A549 (cell line): ENCODE measurements around the gene TCHP. TPM values are rescaled to one million over a fixed set of nuclear protein-coding genes. Genes with fewer than 3 reads are reported as not detected.

Experiments used
- ATAC-seq, 2 experiments: fragments of 200-7000 bp in 1 of 2; fragments of >200 bp in 1 of 2; cut with Nextera tagmentation in 1 of 2; cut with Tn5 transposase in 1 of 2; 3 replicates each; pipeline versions ENCODE4 v1.8.0 to v1.9.1; 2018 to 2020; ENCODE audit warnings: mild to moderate bottlenecking in 1 of 2, moderate library complexity in 1 of 2
- CTCF ChIA-PET: fragments of 300-600 bp; sonication (Branson Sonifier 250); formaldehyde crosslinking; extraction: SDS; loops from one replicate; lab custom pipeline; 2021; ENCODE audit warnings: antibody characterized with exemption, inconsistent platforms; lab: Yijun Ruan, JAX
- POLR2A ChIA-PET: fragments of 350-600 bp; formaldehyde crosslinking; extraction: SDS; loops from one replicate; lab custom pipeline; 2021; ENCODE audit warnings: antibody characterized with exemption, inconsistent platforms; lab: Yijun Ruan, JAX
- DNase-seq, 2 experiments: peaks; one replicate each; pipeline versions ENCODE4 v3.0.0 to v3.0.0-alpha.2; 2011 to 2016; ENCODE audit warnings: low read depth in 1 of 2, low spot score in 1 of 2
- FAIRE-seq: peaks from 2 replicates; lab custom pipeline; 2011; peaks lifted over from hg19 to GRCh38; lab: Jason Lieb, UNC
- H3K27ac ChIP-seq, 2 experiments: fragments of >200 bp; sonication (Bioruptor Twin); formaldehyde crosslinking; 3 replicates each; pipeline ENCODE4 v1.5.1; 2016 to 2017
- H3K4me1 ChIP-seq: fragments of >200 bp; sonication (Bioruptor Twin); formaldehyde crosslinking; 3 replicates; pipeline ENCODE4 v1.6.1; 2016
- H3K4me2 ChIP-seq: fragments of >200 bp; sonication (Bioruptor Twin); formaldehyde crosslinking; 3 replicates; pipeline ENCODE4 v1.6.1; 2016
- H3K4me3 ChIP-seq: fragments of >200 bp; sonication (Bioruptor Twin); formaldehyde crosslinking; 3 replicates; pipeline ENCODE4 v1.5.1; 2016
- H3K9me3 ChIP-seq: fragments of >200 bp; sonication (Bioruptor Twin); formaldehyde crosslinking; 3 replicates; pipeline ENCODE4 v1.6.1; 2016
- CHD2 ChIP-seq: fragments of 150-350 bp; IDR thresholded peaks from 2 replicates; pipeline ENCODE4 v1.6.1; 2014; ENCODE audit warnings: low read length; ENCODE audit not compliant: partially characterized antibody
- CTCF ChIP-seq: fragments of >200 bp; sonication (Bioruptor Twin); formaldehyde crosslinking; IDR thresholded peaks from 3 replicates; pipeline ENCODE4 v1.5.1; 2016
- EHF ChIP-seq: fragments of 250-450 bp; sonication (Bioruptor Pico); IDR thresholded peaks from 2 replicates; pipeline ENCODE4 v1.5.0; 2020; ENCODE audit warnings: mild to moderate bottlenecking
- EP300 ChIP-seq, 2 experiments: fragments of >200 bp; sonication (Bioruptor Twin); formaldehyde crosslinking; IDR thresholded peaks; 2 replicates in 1 of 2; 3 replicates in 1 of 2; pipeline ENCODE4 v1.6.1; 2016 to 2017
- ESRRA ChIP-seq: fragments of 150-350 bp; IDR thresholded peaks from 2 replicates; pipeline ENCODE4 v1.6.1; 2014; ENCODE audit warnings: mild to moderate bottlenecking, low read length, borderline replicate concordance
- FOSB ChIP-seq: fragments of 250-450 bp; sonication (Bioruptor Pico); IDR thresholded peaks from 2 replicates; pipeline ENCODE4 v1.5.0; 2020; ENCODE audit warnings: mild to moderate bottlenecking, moderate library complexity
- FOSL2 ChIP-seq, 2 experiments: fragments of 450-650 bp in 1 of 2; fragments of >200 bp in 1 of 2; sonication (Bioruptor Twin) in 1 of 2; formaldehyde crosslinking; IDR thresholded peaks; 2 replicates each; pipeline versions ENCODE4 v1.5.0 to v1.6.1; 2016 to 2020; ENCODE audit warnings: mild to moderate bottlenecking in 1 of 2, moderate library complexity in 1 of 2
- FOXS1 ChIP-seq: fragments of 250-450 bp; sonication (Bioruptor Pico); IDR thresholded peaks from 2 replicates; pipeline ENCODE4 v1.5.0; 2020; ENCODE audit warnings: mild to moderate bottlenecking, moderate library complexity
- HDAC2 ChIP-seq: fragments of 200-600 bp; sonication (generic); IDR thresholded peaks from 2 replicates; pipeline ENCODE4 v1.6.1; 2016
- HOXA7 ChIP-seq: fragments of 250-450 bp; sonication (Bioruptor Pico); IDR thresholded peaks from 2 replicates; pipeline ENCODE4 v1.5.0; 2020; ENCODE audit warnings: mild to moderate bottlenecking, moderate library complexity
- HOXB5 ChIP-seq: fragments of 250-450 bp; sonication (Bioruptor Pico); IDR thresholded peaks from 2 replicates; pipeline ENCODE4 v1.5.0; 2020; ENCODE audit warnings: mild to moderate bottlenecking, moderate library complexity
- KDM1A ChIP-seq: fragments of 200-600 bp; sonication (generic); IDR thresholded peaks from 2 replicates; pipeline ENCODE4 v1.6.1; 2016; ENCODE audit warnings: low read depth, mild to moderate bottlenecking
- KDM5A ChIP-seq: fragments of 200-600 bp; sonication (generic); IDR thresholded peaks from 2 replicates; pipeline ENCODE4 v1.6.1; 2016; ENCODE audit warnings: antibody characterized with exemption, mild to moderate bottlenecking
- MAX ChIP-seq: IDR thresholded peaks from 2 replicates; pipeline ENCODE4 v1.6.1; 2012
- MAZ ChIP-seq: fragments of 150-350 bp; IDR thresholded peaks from 2 replicates; pipeline ENCODE4 v1.6.1; 2014; ENCODE audit warnings: antibody characterized with exemption, low read depth, low read length, borderline replicate concordance
- MYC ChIP-seq: IDR thresholded peaks from 2 replicates; pipeline ENCODE4 v1.6.1; 2012; ENCODE audit warnings: mild to moderate bottlenecking, inconsistent platforms, low read length, improper control_type of control experiment, borderline replicate concordance
- NPAS2 ChIP-seq: fragments of 250-450 bp; sonication (Bioruptor Pico); IDR thresholded peaks from 2 replicates; pipeline ENCODE4 v1.8.0; 2022; ENCODE audit warnings: mild to moderate bottlenecking, moderate library complexity, borderline replicate concordance
- NR3C1 ChIP-seq: fragments of >200 bp; sonication (Bioruptor Twin); formaldehyde crosslinking; IDR thresholded peaks from 3 replicates; pipeline ENCODE4 v1.6.1; 2017
- PBX3 ChIP-seq: IDR thresholded peaks from 2 replicates; pipeline ENCODE4 v1.6.1; 2012
- POLR2A ChIP-seq: IDR thresholded peaks from 2 replicates; pipeline ENCODE4 v1.6.1; 2012; ENCODE audit warnings: mild to moderate bottlenecking, low read length
- POLR2AphosphoS2 ChIP-seq: conservative IDR thresholded peaks from 2 replicates; pipeline ENCODE4 v1.6.1; 2012; ENCODE audit warnings: low read length, improper control_type of control experiment, inconsistent platforms
- RARB ChIP-seq: fragments of 250-450 bp; sonication (Bioruptor Pico); IDR thresholded peaks from 2 replicates; pipeline ENCODE4 v1.8.0; 2021; ENCODE audit warnings: mild to moderate bottlenecking, moderate library complexity
- RFX5 ChIP-seq: fragments of 450-650 bp; IDR thresholded peaks from 2 replicates; pipeline ENCODE4 v1.7.1; 2014; ENCODE audit warnings: antibody characterized with exemption, mild to moderate bottlenecking, moderate library complexity
- SMC3 ChIP-seq: fragments of >200 bp; sonication (Bioruptor Twin); formaldehyde crosslinking; IDR thresholded peaks from 3 replicates; pipeline ENCODE4 v1.6.1; 2018; ENCODE audit warnings: inconsistent platforms
- SREBF2 ChIP-seq: fragments of 450-650 bp; IDR thresholded peaks from 2 replicates; pipeline ENCODE4 v1.6.1; 2014; ENCODE audit warnings: mild to moderate bottlenecking, moderate library complexity
- ZFP36 ChIP-seq: fragments of 450-650 bp; IDR thresholded peaks from 2 replicates; pipeline ENCODE4 v1.6.1; 2014; ENCODE audit warnings: borderline replicate concordance; ENCODE audit not compliant: partially characterized antibody
- ZNF302 ChIP-seq: fragments of 250-450 bp; sonication (Bioruptor Pico); IDR thresholded peaks from 2 replicates; pipeline ENCODE4 v1.9.0; 2021; ENCODE audit warnings: inconsistent platforms, mild to moderate bottlenecking, moderate library complexity
- WGBS: methylation state at CpG from one replicate; pipeline ENCODE4 v1.1.6; 2017; ENCODE audit errors: missing lambda C conversion rate; 5-methylcytosine and 5-hydroxymethylcytosine counted together
- polyA plus RNA-seq, 4 experiments: library from polyadenylated mRNA; depleted of rRNA in 3 of 4; stranded (reverse); fragments of >200 nt; fragmentation: RNase III in 1 of 4; extraction: RNeasy Plus Mini Kit Qiagen cat#74134 plus additional on column Dnase treatment in 1 of 4; gene quantifications; 2 replicates in 3 of 4; 3 replicates in 1 of 4; pipeline ENCODE4 v1.2.3, GENCODE V29; 2011 to 2017
- TF ChIP-seq, protein P1 (sequence below): fragments of 150-350 bp; IDR thresholded peaks from 2 replicates; pipeline ENCODE4 v1.6.1; 2014; ENCODE audit warnings: low read depth, mild to moderate bottlenecking, low read length
- TF ChIP-seq, protein P2 (sequence below): fragments of 450-650 bp; IDR thresholded peaks from 2 replicates; pipeline ENCODE4 v1.6.1; 2014; ENCODE audit warnings: antibody characterized with exemption
- TF ChIP-seq, protein P3 (sequence below): fragments of >200 bp; sonication (Bioruptor Twin); formaldehyde crosslinking; IDR thresholded peaks from 3 replicates; pipeline ENCODE4 v1.6.1; 2016

TCHP gene
- polyA plus RNA-seq, 2 of the 4 experiments (the other 2 are of a cell fraction): 18.4 to 33.4 TPM

GRCh38 chr12:109905301-109905700, 5.2 kb downstream of the TCHP start (continued):
- TF ChIP-seq PBX3 (no peak), ZFP36 (no peak), MAZ (no peak)
- TF ChIP-seq, all 56 proteins: peak for 0

- FAIRE-seq (no peak), ATAC-seq (no peak), DNase-seq (no peak)
- H3K4me2 ChIP-seq: no peak overlapping the region
- no peaks in the 10 kb centered on the region for H3K9me3 ChIP-seq
- H3K4me1 ChIP-seq: no peaks in the 10 kb centered on the region
- CTCF ChIA-PET: interaction anchor here (0.6 to 2.3 kb wide), 11 partner anchors 9 to 865 kb away, joined by 3 to 8 read pairs (median 4); partner anchors contain the start of genes GLTP and TCHP
- POLR2A ChIA-PET: no interaction called here
- TF ChIP-seq ZNF302 (no peak), NPAS2 (CRISPR knock-in tag) (no peak), POLR2AphosphoS2 (no peak), RARB (CRISPR knock-in tag) (no peak), RFX5 (no peak), HDAC2 (no peak), MYC (no peak), ZFP36 (no peak), KDM5A (no peak), FOSL2 (IDR thresholded peaks at IDR 0.05) (no peak), FOSL2 (CRISPR knock-in tag; IDR thresholded peaks at IDR 0.05) (no peak), PBX3 (no peak), KDM1A (no peak), SREBF2 (no peak), HOXA7 (CRISPR knock-in tag) (no peak)
- TF ChIP-seq, protein P1, sequence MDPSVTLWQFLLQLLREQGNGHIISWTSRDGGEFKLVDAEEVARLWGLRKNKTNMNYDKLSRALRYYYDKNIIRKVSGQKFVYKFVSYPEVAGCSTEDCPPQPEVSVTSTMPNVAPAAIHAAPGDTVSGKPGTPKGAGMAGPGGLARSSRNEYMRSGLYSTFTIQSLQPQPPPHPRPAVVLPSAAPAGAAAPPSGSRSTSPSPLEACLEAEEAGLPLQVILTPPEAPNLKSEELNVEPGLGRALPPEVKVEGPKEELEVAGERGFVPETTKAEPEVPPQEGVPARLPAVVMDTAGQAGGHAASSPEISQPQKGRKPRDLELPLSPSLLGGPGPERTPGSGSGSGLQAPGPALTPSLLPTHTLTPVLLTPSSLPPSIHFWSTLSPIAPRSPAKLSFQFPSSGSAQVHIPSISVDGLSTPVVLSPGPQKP: no peak
- TF ChIP-seq, protein P2, sequence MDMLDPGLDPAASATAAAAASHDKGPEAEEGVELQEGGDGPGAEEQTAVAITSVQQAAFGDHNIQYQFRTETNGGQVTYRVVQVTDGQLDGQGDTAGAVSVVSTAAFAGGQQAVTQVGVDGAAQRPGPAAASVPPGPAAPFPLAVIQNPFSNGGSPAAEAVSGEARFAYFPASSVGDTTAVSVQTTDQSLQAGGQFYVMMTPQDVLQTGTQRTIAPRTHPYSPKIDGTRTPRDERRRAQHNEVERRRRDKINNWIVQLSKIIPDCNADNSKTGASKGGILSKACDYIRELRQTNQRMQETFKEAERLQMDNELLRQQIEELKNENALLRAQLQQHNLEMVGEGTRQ: no peak
- 80% methylated on average over 8 of the region's 8 CpGs for WGBS
- H3K4me3 ChIP-seq: no peak overlapping the region
- H3K27ac ChIP-seq: no peak overlapping the region
These were observed 10.3 kb downstream of the TCHP start for GRCh38 chr12:109910254-109910968.

GRCh38 chr12:109910969-109911348, 10.9 kb downstream of the TCHP start:
- WGBS: 72% methylated on average over 11 of the region's 12 CpGs
- DNase-seq (peak; percentile 81 to 83), FAIRE-seq (no peak), ATAC-seq (peak; percentile 78 to 96)
- ChIA-PET CTCF (interaction anchor here (0.7 to 2.3 kb wide), 10 partner anchors 10 to 520 kb away, joined by 3 to 8 read pairs (median 4); partner anchors contain the start of genes GLTP and TCHP), POLR2A (no interaction called here)
- H3K4me2 ChIP-seq: no peak overlapping the region
- no peak overlapping the region for H3K27ac ChIP-seq
- no peaks in the 10 kb centered on the region for H3K4me1 ChIP-seq
- H3K9me3 ChIP-seq: no peaks in the 10 kb centered on the region
- H3K4me3 ChIP-seq: no peak overlapping the region
- TF ChIP-seq MAX: peak; percentile 61
- no peak for TF ChIP-seq FOSB (CRISPR knock-in tag)
- TF ChIP-seq CHD2: no peak
- TF ChIP-seq, protein P3, sequence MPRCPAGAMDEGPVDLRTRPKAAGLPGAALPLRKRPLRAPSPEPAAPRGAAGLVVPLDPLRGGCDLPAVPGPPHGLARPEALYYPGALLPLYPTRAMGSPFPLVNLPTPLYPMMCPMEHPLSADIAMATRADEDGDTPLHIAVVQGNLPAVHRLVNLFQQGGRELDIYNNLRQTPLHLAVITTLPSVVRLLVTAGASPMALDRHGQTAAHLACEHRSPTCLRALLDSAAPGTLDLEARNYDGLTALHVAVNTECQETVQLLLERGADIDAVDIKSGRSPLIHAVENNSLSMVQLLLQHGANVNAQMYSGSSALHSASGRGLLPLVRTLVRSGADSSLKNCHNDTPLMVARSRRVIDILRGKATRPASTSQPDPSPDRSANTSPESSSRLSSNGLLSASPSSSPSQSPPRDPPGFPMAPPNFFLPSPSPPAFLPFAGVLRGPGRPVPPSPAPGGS: no peak
- no peak for TF ChIP-seq EP300 (IDR thresholded peaks at IDR 0.05)
- no peak for TF ChIP-seq FOXS1 (CRISPR knock-in tag)
- peak; percentile 40; the same call in 2 of the 3 replicates for TF ChIP-seq CTCF
- TF ChIP-seq SMC3: peak; percentile 20; the same call in 1 of the 3 replicates
- no peak for TF ChIP-seq EHF (CRISPR knock-in tag)
- TF ChIP-seq HOXB5: no peak
- TF ChIP-seq ESRRA: no peak
- no peak for TF ChIP-seq ZNF302
- TF ChIP-seq NR3C1: no peak
- no peak for TF ChIP-seq POLR2A
